Ishikawa (cell line): Measurements from ENCODE around the gene LYG1.

Experiments used
- CREB1 ChIP-seq: IDR thresholded peaks from 2 replicates; pipeline ENCODE4 v1.6.1; 2012; ENCODE audit warnings: low read depth
- EP300 ChIP-seq: IDR thresholded peaks from 2 replicates; pipeline ENCODE4 v1.6.1; 2012; ENCODE audit warnings: borderline replicate concordance
- MAX ChIP-seq: IDR thresholded peaks from 2 replicates; pipeline ENCODE4 v1.6.1; 2012
- RAD21 ChIP-seq: IDR thresholded peaks from 2 replicates; pipeline ENCODE4 v1.6.1; 2012; ENCODE audit warnings: low read depth
- YY1 ChIP-seq: IDR thresholded peaks from 2 replicates; pipeline ENCODE4 v1.6.1; 2012; ENCODE audit warnings: low read depth

- TF ChIP-seq RAD21 (no peak), CREB1 (no peak), EP300 (no peak), YY1 (no peak), MAX (no peak)
Observed at GRCh38 chr2:99279969-99280695, 20.9 kb downstream of the LYG1 start.
